ENCODE measurements around the gene GRIN3B. TPM values are rescaled to one million over a fixed set of nuclear protein-coding genes. Genes with fewer than 3 reads are reported as not detected.

GRIN3B gene
- polyA plus RNA-seq, 1 of the 3 experiments (the other 2 are of a cell fraction), result 1.5 TPM

GRCh38 chr19:1014161-1015060 lies 14.2 kb downstream of the GRIN3B start:
- Histone ChIP-seq H3K9me2 (no peaks in the 10 kb centered on the region), H2AFZ (ENCODE audit: low read depth) (no peak overlapping the region), H3K4me3 (ENCODE audit: low read depth in 2 of 2, low read length in 1 of 2) (no peak overlapping the region), H3K9me3 (no peaks in the 10 kb centered on the region), H3K4me2 (no peak overlapping the region), H4K20me1 (ENCODE audit: insufficient read depth) (peaks cover 59% of the 10 kb centered on the region), H3K27me3 (ENCODE audit: insufficient read depth) (no peaks in the 10 kb centered on the region), H3F3A (replicated peaks; ENCODE audit: insufficient read depth) (no peaks in the 10 kb centered on the region), H3K27ac (ENCODE audit: low read depth in 2 of 2, low read length in 1 of 2) (no peak overlapping the region), H3K4me1 (ENCODE audit: control insufficient read depth in 1 of 2, insufficient read depth in 2 of 2, low read depth in 1 of 2, low read length in 1 of 2) (peaks cover 13 to 18% of the 10 kb centered on the region in 2 experiments; a peak in 1 of 4 replicates), H3K9ac (no peak overlapping the region), H3K36me3 (replicated peaks in 1 of 2; ENCODE audit: control insufficient read depth in 1 of 2, insufficient read depth in 2 of 2, low read length in 1 of 2) (peaks cover 0 to 44% of the 10 kb centered on the region in 2 experiments), H3K79me2 (ENCODE audit: insufficient read depth) (peaks cover 59% of the 10 kb centered on the region)
- WGBS (ENCODE audit: low lambda C conversion rate), result 96% methylated on average over 31 of the region's 49 CpGs
- ChIA-PET POLR2A (no interaction called here), CTCF (no interaction called here)
- TF ChIP-seq EP300 (IDR thresholded peaks at IDR 0.05; ENCODE audit: borderline replicate concordance in 1 of 2, low read depth in 1 of 2, low read length in 1 of 2) (no peak), ZBTB33 (IDR thresholded peaks at IDR 0.05; ENCODE audit: borderline replicate concordance, low read depth) (no peak), JUND (IDR thresholded peaks at IDR 0.05) (no peak), TCF12 (IDR thresholded peaks at IDR 0.05) (no peak), NFIC (IDR thresholded peaks at IDR 0.05; ENCODE audit: borderline replicate concordance) (no peak), RXRA (IDR thresholded peaks at IDR 0.05; ENCODE audit: borderline replicate concordance, low read depth) (no peak), NRF1 (IDR thresholded peaks at IDR 0.05; ENCODE audit: low read depth, low read length) (no peak), YY1 (IDR thresholded peaks at IDR 0.05; ENCODE audit: low read depth) (no peak), RFX5 (IDR thresholded peaks at IDR 0.05; ENCODE audit: low read length) (no peak), TAF1 (IDR thresholded peaks at IDR 0.05; ENCODE audit: borderline replicate concordance, low read depth, low read length) (no peak), RAD21 (IDR thresholded peaks at IDR 0.05; ENCODE audit: low read length) (no peak), USF1 (IDR thresholded peaks at IDR 0.05; ENCODE audit: borderline replicate concordance, low read depth) (no peak), SMC3 (IDR thresholded peaks at IDR 0.05; ENCODE audit: low read depth, low read length) (no peak), REST (IDR thresholded peaks at IDR 0.05; ENCODE audit: low read depth, low read length) (no peak), MAX (IDR thresholded peaks at IDR 0.05; ENCODE audit: low read depth) (no peak), MEF2A (IDR thresholded peaks at IDR 0.05; ENCODE audit: borderline replicate concordance, low read depth) (no peak), CTCF (IDR thresholded peaks at IDR 0.05) (no peak), RCOR1 (IDR thresholded peaks at IDR 0.05; ENCODE audit: low read length) (no peak), FOXM1 (IDR thresholded peaks at IDR 0.05; ENCODE audit: low read depth) (no peak), FOXJ3 (CRISPR knock-in tag; IDR thresholded peaks at IDR 0.05) (no peak)
- DNase-seq, result no peak
